Measurements from ENCODE around the gene SCML1.

Gene SCML1

GRCh38 chrX:17713288-17713687, 24.0 kb upstream of the SCML1 start:
- no CpG with 5 or more reads among the region's 2 CpGs for WGBS
- Histone ChIP-seq H3K27me3 (ENCODE audit: insufficient read depth, low read length) (no peaks in the 10 kb centered on the region), H3K9ac (ENCODE audit: low read depth, low read length) (no peak overlapping the region)

GRCh38 chrX:17718649-17719165, 18.6 kb upstream of the SCML1 start:
- H3K27me3 ChIP-seq (ENCODE audit: insufficient read depth, low read length): peaks cover 10% of the 10 kb centered on the region; the same call in 1 of the 2 replicates
- no peaks in the 10 kb centered on the region for H3K36me3 ChIP-seq (ENCODE audit: insufficient read depth, low read length)
- H3K27ac ChIP-seq (ENCODE audit: low read depth, low read length): no peak overlapping the region
- H3K9ac ChIP-seq (ENCODE audit: low read depth, low read length): no peak overlapping the region
- no peak overlapping the region for H3K4me3 ChIP-seq (ENCODE audit: low read length)
- no peaks in the 10 kb centered on the region for H3K9me3 ChIP-seq (ENCODE audit: insufficient read depth, low read depth, low read length)
- H3K4me1 ChIP-seq (ENCODE audit: insufficient read depth, low read length): peaks cover 14% of the 10 kb centered on the region

More at GRCh38 chrX:17713288-17713687, 24.0 kb upstream of the SCML1 start:
- H3K4me3 ChIP-seq (ENCODE audit: low read length): no peak overlapping the region
- no peaks in the 10 kb centered on the region for H3K9me3 ChIP-seq (ENCODE audit: insufficient read depth, low read depth, low read length)
- H3K27ac ChIP-seq (ENCODE audit: low read depth, low read length): no peak overlapping the region
- no peaks in the 10 kb centered on the region for H3K36me3 ChIP-seq (ENCODE audit: insufficient read depth, low read length)
- no peaks in the 10 kb centered on the region for H3K4me1 ChIP-seq (ENCODE audit: insufficient read depth, low read length)

GRCh38 chrX:17719711-17720110, 17.6 kb upstream of the SCML1 start:
- Histone ChIP-seq H3K9ac (ENCODE audit: low read depth, low read length) (peak overlapping the region; percentile 36; the same call in 1 of the 2 replicates), H3K4me1 (ENCODE audit: insufficient read depth, low read length) (peaks cover 14% of the 10 kb centered on the region), H3K36me3 (ENCODE audit: insufficient read depth, low read length) (no peaks in the 10 kb centered on the region), H3K9me3 (ENCODE audit: insufficient read depth, low read depth, low read length) (no peaks in the 10 kb centered on the region), H3K27ac (ENCODE audit: low read depth, low read length) (peak overlapping the region; percentile 25; the same call in 1 of the 2 replicates), H3K27me3 (ENCODE audit: insufficient read depth, low read length) (peaks cover 10% of the 10 kb centered on the region; the same call in 1 of the 2 replicates), H3K4me3 (ENCODE audit: low read length) (peak overlapping the region; percentile 30)
- 3% methylated on average over 5 of the region's 6 CpGs for WGBS

- Histone ChIP-seq H3K4me3 (ENCODE audit: low read length) (no peak overlapping the region), H3K9me3 (ENCODE audit: insufficient read depth, low read depth, low read length) (no peaks in the 10 kb centered on the region), H3K36me3 (ENCODE audit: insufficient read depth, low read length) (no peaks in the 10 kb centered on the region), H3K27me3 (ENCODE audit: insufficient read depth, low read length) (peaks cover 10% of the 10 kb centered on the region; the same call in 1 of the 2 replicates), H3K4me1 (ENCODE audit: insufficient read depth, low read length) (peaks cover 14% of the 10 kb centered on the region), H3K27ac (ENCODE audit: low read depth, low read length) (no peak overlapping the region), H3K9ac (ENCODE audit: low read depth, low read length) (no peak overlapping the region)
- WGBS: 69% methylated on average over 4 of the region's 4 CpGs
Measured at GRCh38 chrX:17721715-17722114, 15.6 kb upstream of the SCML1 start.

GRCh38 chrX:17725181-17725580, 12.1 kb upstream of the SCML1 start:
- H3K27ac ChIP-seq (ENCODE audit: low read depth, low read length): no peak overlapping the region
- no peak overlapping the region for H3K9ac ChIP-seq (ENCODE audit: low read depth, low read length)
- H3K9me3 ChIP-seq (ENCODE audit: insufficient read depth, low read depth, low read length): no peaks in the 10 kb centered on the region
- 94% methylated on average over 2 of the region's 2 CpGs for WGBS
- peaks cover 6% of the 10 kb centered on the region; the same call in 1 of the 2 replicates for H3K27me3 ChIP-seq (ENCODE audit: insufficient read depth, low read length)
- H3K4me1 ChIP-seq (ENCODE audit: insufficient read depth, low read length): peaks cover 10% of the 10 kb centered on the region
- H3K4me3 ChIP-seq (ENCODE audit: low read length): no peak overlapping the region
- 0 out of 2 replicates have a peak, but pooled peaks cover 5% of the 10 kb centered on the region for H3K36me3 ChIP-seq (ENCODE audit: insufficient read depth, low read length)

- 95% methylated on average over 14 of the region's 16 CpGs for WGBS
- Histone ChIP-seq H3K9ac (ENCODE audit: low read depth, low read length) (no peak overlapping the region), H3K4me1 (ENCODE audit: insufficient read depth, low read length) (no peaks in the 10 kb centered on the region), H3K4me3 (ENCODE audit: low read length) (no peak overlapping the region), H3K27me3 (ENCODE audit: insufficient read depth, low read length) (no peaks in the 10 kb centered on the region), H3K36me3 (ENCODE audit: insufficient read depth, low read length) (0 out of 2 replicates have a peak, but pooled peaks cover 5% of the 10 kb centered on the region), H3K9me3 (ENCODE audit: insufficient read depth, low read depth, low read length) (no peaks in the 10 kb centered on the region), H3K27ac (ENCODE audit: low read depth, low read length) (no peak overlapping the region)
Measured at GRCh38 chrX:17732138-17732783, 5.0 kb upstream of the SCML1 start.

GRCh38 chrX:17735406-17735805, 1.9 kb upstream of the SCML1 start:
- no peaks in the 10 kb centered on the region for H3K4me1 ChIP-seq (ENCODE audit: insufficient read depth, low read length)
- no peak overlapping the region for H3K27ac ChIP-seq (ENCODE audit: low read depth, low read length)
- no peak overlapping the region for H3K4me3 ChIP-seq (ENCODE audit: low read length)
- no peak overlapping the region for H3K9ac ChIP-seq (ENCODE audit: low read depth, low read length)
- 90% methylated on average over 5 of the region's 5 CpGs for WGBS
- H3K27me3 ChIP-seq (ENCODE audit: insufficient read depth, low read length): peaks cover 27% of the 10 kb centered on the region
- no peaks in the 10 kb centered on the region for H3K36me3 ChIP-seq (ENCODE audit: insufficient read depth, low read length)
- H3K9me3 ChIP-seq (ENCODE audit: insufficient read depth, low read depth, low read length): no peaks in the 10 kb centered on the region

GRCh38 chrX:17736478-17736855, 826 bp upstream of the SCML1 start:
- Histone ChIP-seq H3K27me3 (ENCODE audit: insufficient read depth, low read length) (peaks cover 27% of the 10 kb centered on the region), H3K4me3 (ENCODE audit: low read length) (peak overlapping the region; percentile 56), H3K9me3 (ENCODE audit: insufficient read depth, low read depth, low read length) (no peaks in the 10 kb centered on the region), H3K4me1 (ENCODE audit: insufficient read depth, low read length) (no peaks in the 10 kb centered on the region), H3K36me3 (ENCODE audit: insufficient read depth, low read length) (no peaks in the 10 kb centered on the region), H3K9ac (ENCODE audit: low read depth, low read length) (peak overlapping the region; percentile 61; the same call in 1 of the 2 replicates), H3K27ac (ENCODE audit: low read depth, low read length) (peak overlapping the region; percentile 54; the same call in 1 of the 2 replicates)
- WGBS: 79% methylated on average over 4 of the region's 5 CpGs

GRCh38 chrX:17737710-17737985, 355 bp downstream of the SCML1 start:
- Histone ChIP-seq H3K4me3 (ENCODE audit: low read length) (peak overlapping the region; percentile 66), H3K4me1 (ENCODE audit: insufficient read depth, low read length) (no peaks in the 10 kb centered on the region), H3K27me3 (ENCODE audit: insufficient read depth, low read length) (peaks cover 27% of the 10 kb centered on the region), H3K9me3 (ENCODE audit: insufficient read depth, low read depth, low read length) (no peaks in the 10 kb centered on the region), H3K36me3 (ENCODE audit: insufficient read depth, low read length) (no peaks in the 10 kb centered on the region), H3K27ac (ENCODE audit: low read depth, low read length) (no peak overlapping the region), H3K9ac (ENCODE audit: low read depth, low read length) (no peak overlapping the region)
- WGBS: 2% methylated on average over 14 of the region's 15 CpGs

- Histone ChIP-seq H3K4me1 (ENCODE audit: insufficient read depth, low read length) (no peaks in the 10 kb centered on the region), H3K27ac (ENCODE audit: low read depth, low read length) (no peak overlapping the region), H3K27me3 (ENCODE audit: insufficient read depth, low read length) (peaks cover 27% of the 10 kb centered on the region), H3K9ac (ENCODE audit: low read depth, low read length) (no peak overlapping the region), H3K9me3 (ENCODE audit: insufficient read depth, low read depth, low read length) (no peaks in the 10 kb centered on the region), H3K4me3 (ENCODE audit: low read length) (peak overlapping the region; percentile 66), H3K36me3 (ENCODE audit: insufficient read depth, low read length) (no peaks in the 10 kb centered on the region)
- WGBS: under 1% methylated on average over 45 of the region's 45 CpGs
Measured at GRCh38 chrX:17737986-17738713, 857 bp downstream of the SCML1 start.

GRCh38 chrX:17738737-17739535, 1.6 kb downstream of the SCML1 start:
- no peak overlapping the region for H3K9ac ChIP-seq (ENCODE audit: low read depth, low read length)
- H3K4me1 ChIP-seq (ENCODE audit: insufficient read depth, low read length): no peaks in the 10 kb centered on the region

More at GRCh38 chrX:17738737-17739535, 1.6 kb downstream of the SCML1 start:
- no peak overlapping the region for H3K27ac ChIP-seq (ENCODE audit: low read depth, low read length)
- H3K9me3 ChIP-seq (ENCODE audit: insufficient read depth, low read depth, low read length): no peaks in the 10 kb centered on the region
- H3K4me3 ChIP-seq (ENCODE audit: low read length): peak overlapping the region; percentile 66
- no peaks in the 10 kb centered on the region for H3K36me3 ChIP-seq (ENCODE audit: insufficient read depth, low read length)
- WGBS: 73% methylated on average over 6 of the region's 6 CpGs
- H3K27me3 ChIP-seq (ENCODE audit: insufficient read depth, low read length): peaks cover 27% of the 10 kb centered on the region
